CD14-positive monocyte (primary cell): ENCODE measurements around the gene TMEM120B. TPM values are rescaled to one million over a fixed set of nuclear protein-coding genes. Genes with fewer than 3 reads are reported as not detected.
A peak's percentile ranks its signal among the peaks of the same experiment; 100 is the strongest.

Experiments used
- DNase-seq, 3 donors: peaks; one replicate each; pipeline ENCODE4 v3.0.0-alpha.2; 2011 to 2022
- H2AFZ ChIP-seq: 2 replicates; pipeline ENCODE4 v1.6.0; 2012; ENCODE audit warnings: mild to moderate bottlenecking, low read depth, low read length, inconsistent platforms; ENCODE audit not compliant: insufficient read depth, poor library complexity, severe bottlenecking
- H3K27ac ChIP-seq, 2 donors: 1 replicate in 1 of 2; 2 replicates in 1 of 2; pipeline ENCODE4 v1.5.1; 2012 to 2013; ENCODE audit warnings: low read length in 2 of 2, control low read depth in 1 of 2, inconsistent platforms in 1 of 2, low read depth in 1 of 2, mild to moderate bottlenecking in 1 of 2
- H3K27me3 ChIP-seq, 2 donors: one replicate each; pipeline versions ENCODE4 v1.6.0 to v1.6.1; 2011 to 2013; ENCODE audit warnings: low read length in 2 of 2; ENCODE audit not compliant: control insufficient read depth in 2 of 2, insufficient read depth in 2 of 2
- H3K36me3 ChIP-seq, 2 donors: replicated peaks in 1 of 2; 1 replicate in 1 of 2; 2 replicates in 1 of 2; pipeline versions ENCODE4 v1.5.1 to v1.6.1; 2012 to 2013; ENCODE audit warnings: low read length in 2 of 2, control low read depth in 1 of 2, inconsistent platforms in 1 of 2, mild to moderate bottlenecking in 1 of 2; ENCODE audit not compliant: insufficient read depth in 2 of 2, control insufficient read depth in 1 of 2
- H3K4me1 ChIP-seq, 2 donors: 1 replicate in 1 of 2; 2 replicates in 1 of 2; pipeline versions ENCODE4 v1.5.1 to v1.6.1; 2012 to 2013; ENCODE audit warnings: low read length in 2 of 2, control low read depth in 1 of 2, inconsistent platforms in 1 of 2, mild to moderate bottlenecking in 1 of 2, moderate library complexity in 1 of 2; ENCODE audit not compliant: insufficient read depth in 2 of 2, control insufficient read depth in 1 of 2
- H3K4me2 ChIP-seq: replicated peaks from 2 replicates; pipeline ENCODE3; 2012; ENCODE audit warnings: low read length, moderate library complexity, mild to moderate bottlenecking; ENCODE audit not compliant: poor library complexity, severe bottlenecking; ENCODE audit errors: extremely low read depth
- H3K4me3 ChIP-seq, 3 experiments: fragments of 200-600 bp in 1 of 3; sonication (generic) in 1 of 3; replicated peaks in 1 of 3; 1 replicate in 2 of 3; 2 replicates in 1 of 3; pipeline ENCODE4 v1.5.1; 2011 to 2013; ENCODE audit warnings: low read length in 3 of 3, mild to moderate bottlenecking in 3 of 3, control low read depth in 2 of 3, low read depth in 2 of 3, inconsistent platforms in 1 of 3, moderate library complexity in 1 of 3
- H3K79me2 ChIP-seq: 2 replicates; pipeline ENCODE4 v1.6.0; 2012; ENCODE audit warnings: mild to moderate bottlenecking, control low read depth, inconsistent platforms, low read length, moderate library complexity; ENCODE audit not compliant: insufficient read depth
- H3K9ac ChIP-seq: 2 replicates; pipeline ENCODE4 v1.6.0; 2017; ENCODE audit warnings: low read length, mild to moderate bottlenecking; ENCODE audit not compliant: insufficient read depth, poor library complexity, severe bottlenecking
- H3K9me3 ChIP-seq, 2 donors: replicated peaks in 1 of 2; 1 replicate in 1 of 2; 2 replicates in 1 of 2; pipeline versions ENCODE4 v1.5.1 to v1.6.1; 2012 to 2013; ENCODE audit warnings: low read length in 2 of 2, control low read depth in 1 of 2; ENCODE audit not compliant: control insufficient read depth in 1 of 2, insufficient read depth in 1 of 2
- H4K20me1 ChIP-seq: 2 replicates; pipeline ENCODE4 v1.6.0; 2012; ENCODE audit warnings: mild to moderate bottlenecking, low read length, control low read depth, moderate library complexity; ENCODE audit not compliant: insufficient read depth
- H3K27ac Mint-ChIP-seq, 7 donors: one replicate each; pipeline ENCODE4 v1.8.0; 2020; ENCODE audit warnings: mild to moderate bottlenecking in 7 of 7, mixed read lengths in 7 of 7, moderate library complexity in 6 of 7, inconsistent platforms in 2 of 7
- H3K27me3 Mint-ChIP-seq, 3 donors: one replicate each; pipeline ENCODE4 v1.8.0; 2021 to 2022; ENCODE audit warnings: low read depth in 3 of 3, mild to moderate bottlenecking in 3 of 3, mixed read lengths in 3 of 3, moderate library complexity in 3 of 3, inconsistent platforms in 1 of 3
- H3K36me3 Mint-ChIP-seq, 2 donors: one replicate each; pipeline ENCODE4 v1.8.0; 2020; ENCODE audit warnings: mixed read lengths in 2 of 2, inconsistent platforms in 1 of 2, mild to moderate bottlenecking in 1 of 2
- H3K4me1 Mint-ChIP-seq: one replicate; pipeline ENCODE4 v1.8.0; 2020; ENCODE audit warnings: mild to moderate bottlenecking, mixed read lengths
- H3K4me3 Mint-ChIP-seq, 2 donors: one replicate each; pipeline ENCODE4 v1.8.0; 2020; ENCODE audit warnings: mild to moderate bottlenecking in 2 of 2, mixed read lengths in 2 of 2, moderate library complexity in 1 of 2
- H3K9me3 Mint-ChIP-seq, 7 donors: one replicate each; pipeline ENCODE4 v1.8.0; 2020 to 2022; ENCODE audit warnings: mixed read lengths in 7 of 7, mild to moderate bottlenecking in 6 of 7, moderate library complexity in 6 of 7, inconsistent platforms in 2 of 7
- WGBS: methylation state at CpG from one replicate; pipeline ENCODE4 v1.1.5; 2013; ENCODE audit warnings: missing lambda C conversion rate; ENCODE audit not compliant: insufficient coverage; 5-methylcytosine and 5-hydroxymethylcytosine counted together
- intact Hi-C, 2 donors: fragments of 100-400 bp; cut with micrococcal nuclease; formaldehyde crosslinking; loops; one replicate each; pipeline versions ENCODE4 v1.15.0 to v1.15.1; 2023
- polyA plus RNA-seq, 3 donors: library from polyadenylated mRNA; depleted of rRNA in 1 of 3; unstranded in 2 of 3; stranded (reverse) in 1 of 3; fragments of 300-500 nt in 2 of 3; fragments of >200 nt in 1 of 3; fragmentation: Illumina TruSeq in 2 of 3; gene quantifications; 1 replicate in 2 of 3; 2 replicates in 1 of 3; pipeline ENCODE4 v1.2.3, GENCODE V29; 2012 to 2021
- TF ChIP-seq, protein P1 (sequence below): fragments of 200-600 bp; IDR thresholded peaks from one replicate; pipeline ENCODE4 v1.8.0; 2022; ENCODE audit warnings: antibody characterized with exemption, mild to moderate bottlenecking

Gene TMEM120B
- polyA plus RNA-seq, 3 donors, result 0.65 to 2.4 (median 1.1) TPM

GRCh38 chr12:121822393-121823100 is 110.0 kb downstream of the TMEM120B start:
- Mint-ChIP-seq H3K27me3 (peaks cover 0 to 3% (median 0%) of the 10 kb centered on the region in 3 donors), H3K4me3 (no peak overlapping the region), H3K36me3 (peaks cover 66 to 97% of the 10 kb centered on the region in 2 donors), H3K27ac (peak overlapping the region in 1 of 7 donors; percentile 68), H3K9me3 (no peaks in the 10 kb centered on the region), H3K4me1 (no peaks in the 10 kb centered on the region)
- no peaks in the 10 kb centered on the region for H3K4me1 ChIP-seq
- no peak overlapping the region for H3K9ac ChIP-seq
- TF ChIP-seq, protein P1, sequence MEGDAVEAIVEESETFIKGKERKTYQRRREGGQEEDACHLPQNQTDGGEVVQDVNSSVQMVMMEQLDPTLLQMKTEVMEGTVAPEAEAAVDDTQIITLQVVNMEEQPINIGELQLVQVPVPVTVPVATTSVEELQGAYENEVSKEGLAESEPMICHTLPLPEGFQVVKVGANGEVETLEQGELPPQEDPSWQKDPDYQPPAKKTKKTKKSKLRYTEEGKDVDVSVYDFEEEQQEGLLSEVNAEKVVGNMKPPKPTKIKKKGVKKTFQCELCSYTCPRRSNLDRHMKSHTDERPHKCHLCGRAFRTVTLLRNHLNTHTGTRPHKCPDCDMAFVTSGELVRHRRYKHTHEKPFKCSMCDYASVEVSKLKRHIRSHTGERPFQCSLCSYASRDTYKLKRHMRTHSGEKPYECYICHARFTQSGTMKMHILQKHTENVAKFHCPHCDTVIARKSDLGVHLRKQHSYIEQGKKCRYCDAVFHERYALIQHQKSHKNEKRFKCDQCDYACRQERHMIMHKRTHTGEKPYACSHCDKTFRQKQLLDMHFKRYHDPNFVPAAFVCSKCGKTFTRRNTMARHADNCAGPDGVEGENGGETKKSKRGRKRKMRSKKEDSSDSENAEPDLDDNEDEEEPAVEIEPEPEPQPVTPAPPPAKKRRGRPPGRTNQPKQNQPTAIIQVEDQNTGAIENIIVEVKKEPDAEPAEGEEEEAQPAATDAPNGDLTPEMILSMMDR, result no peak
- no peak overlapping the region for H2AFZ ChIP-seq
- DNase-seq, result no peak
- no peak overlapping the region for H3K27ac ChIP-seq
- 97% methylated on average over 29 of the region's 39 CpGs for WGBS
- intact Hi-C loops, result no loop called here
- no peak overlapping the region for H3K4me2 ChIP-seq
- H3K36me3 ChIP-seq, result peaks cover 77 to 94% of the 10 kb centered on the region in 2 donors
- no peaks in the 10 kb centered on the region for H3K27me3 ChIP-seq
- H3K9me3 ChIP-seq, result no peaks in the 10 kb centered on the region
- H3K79me2 ChIP-seq, result peaks cover 47% of the 10 kb centered on the region
- no peak overlapping the region for H3K4me3 ChIP-seq
- peaks cover 93% of the 10 kb centered on the region for H4K20me1 ChIP-seq

- H3K27ac Mint-ChIP-seq, result peak overlapping the region in 1 of 7 donors; percentile 64
- no peaks in the 10 kb centered on the region for H3K27me3 ChIP-seq
- DNase-seq, result no peak
- H2AFZ ChIP-seq, result no peak overlapping the region
- 95% methylated on average over 28 of the region's 36 CpGs for WGBS
- TF ChIP-seq, protein P1, result no peak
- H3K9me3 ChIP-seq, result no peaks in the 10 kb centered on the region
- no peak overlapping the region for H3K4me2 ChIP-seq
- H3K36me3 Mint-ChIP-seq, result peaks cover 65 to 97% of the 10 kb centered on the region in 2 donors
- no peak overlapping the region for H3K27ac ChIP-seq
- no peaks in the 10 kb centered on the region for H3K4me1 ChIP-seq
- peaks cover 43% of the 10 kb centered on the region for H3K79me2 ChIP-seq
- intact Hi-C loops, result no loop called here
- no peak overlapping the region for H3K4me3 ChIP-seq
- H3K4me3 Mint-ChIP-seq, result no peak overlapping the region
- peaks cover 93% of the 10 kb centered on the region for H4K20me1 ChIP-seq
- H3K4me1 Mint-ChIP-seq, result no peaks in the 10 kb centered on the region
- peaks cover 77 to 94% of the 10 kb centered on the region in 2 donors for H3K36me3 ChIP-seq
- no peaks in the 10 kb centered on the region for H3K9me3 Mint-ChIP-seq
- H3K27me3 Mint-ChIP-seq, result peaks cover 0 to 3% (median 0%) of the 10 kb centered on the region in 3 donors
- no peak overlapping the region for H3K9ac ChIP-seq
Observed at GRCh38 chr12:121823101-121823726, 110.7 kb downstream of the TMEM120B start.
